Keratinocyte (primary cell): ENCODE results near the gene PLA2G4C. TPM values are rescaled to one million over a fixed set of nuclear protein-coding genes. Genes with fewer than 3 reads are reported as not detected.

Source experiments
- DNase-seq: peaks from one replicate; pipeline ENCODE4 v3.0.0-alpha.2; 2011; ENCODE audit warnings: low read depth, missing footprints, low spot score
- FAIRE-seq: peaks from 2 replicates; lab custom pipeline; 2011; peaks lifted over from hg19 to GRCh38; lab: Jason Lieb, UNC
- H2AFZ ChIP-seq: 2 replicates; pipeline ENCODE4 v1.6.0; 2012; ENCODE audit warnings: low read length, control low read depth, inconsistent platforms; ENCODE audit not compliant: control insufficient read depth
- H3K27ac ChIP-seq: 2 replicates; pipeline ENCODE4 v1.5.1; 2011; ENCODE audit warnings: low read length; ENCODE audit not compliant: control insufficient read depth, insufficient read depth
- H3K27me3 ChIP-seq: 3 replicates; pipeline ENCODE4 v1.6.0; 2011; ENCODE audit warnings: low read length; ENCODE audit not compliant: control insufficient read depth, insufficient read depth; ENCODE audit errors: extremely low read depth
- H3K36me3 ChIP-seq, 2 experiments: 2 replicates in 1 of 2; 3 replicates in 1 of 2; pipeline ENCODE4 v1.5.1; 2011; ENCODE audit warnings: low read length in 2 of 2, mild to moderate bottlenecking in 1 of 2; ENCODE audit not compliant: control insufficient read depth in 2 of 2, insufficient read depth in 2 of 2; ENCODE audit errors: extremely low read depth in 1 of 2
- H3K4me1 ChIP-seq: 3 replicates; pipeline ENCODE4 v1.5.1; 2011; ENCODE audit warnings: low read length; ENCODE audit not compliant: control insufficient read depth, insufficient read depth; ENCODE audit errors: extremely low read depth
- H3K4me2 ChIP-seq: 3 replicates; pipeline ENCODE4 v1.6.0; 2011; ENCODE audit warnings: low read depth, low read length; ENCODE audit not compliant: control insufficient read depth, insufficient read depth; ENCODE audit errors: extremely low read depth
- H3K4me3 ChIP-seq, 3 experiments: fragments of 200-600 bp in 1 of 3; sonication (generic) in 1 of 3; 2 replicates in 2 of 3; 3 replicates in 1 of 3; pipeline ENCODE4 v1.5.1; 2011 to 2016; ENCODE audit warnings: low read length in 3 of 3, mild to moderate bottlenecking in 3 of 3, control low read depth in 2 of 3, inconsistent platforms in 1 of 3, low read depth in 1 of 3, mixed read lengths in 1 of 3, mixed run types in 1 of 3, moderate library complexity in 1 of 3; ENCODE audit not compliant: control insufficient read depth in 2 of 3, insufficient read depth in 2 of 3; ENCODE audit errors: extremely low read depth in 1 of 3
- H3K79me2 ChIP-seq: 2 replicates; pipeline ENCODE4 v1.6.0; 2012; ENCODE audit warnings: low read length; ENCODE audit not compliant: control insufficient read depth, insufficient read depth
- H3K9ac ChIP-seq: 3 replicates; pipeline ENCODE4 v1.6.0; 2011; ENCODE audit warnings: low read length; ENCODE audit not compliant: control insufficient read depth, insufficient read depth; ENCODE audit errors: extremely low read depth
- H3K9me1 ChIP-seq: 3 replicates; pipeline ENCODE4 v1.6.0; 2011; ENCODE audit warnings: low read length; ENCODE audit not compliant: control insufficient read depth, insufficient read depth; ENCODE audit errors: extremely low read depth
- H3K9me3 ChIP-seq: 2 replicates; pipeline ENCODE4 v1.5.1; 2012; ENCODE audit warnings: low read depth, low read length; ENCODE audit not compliant: control insufficient read depth
- H4K20me1 ChIP-seq: 3 replicates; pipeline ENCODE4 v1.6.0; 2011; ENCODE audit warnings: low read length; ENCODE audit not compliant: control insufficient read depth, insufficient read depth; ENCODE audit errors: extremely low read depth
- EZH2 ChIP-seq: IDR thresholded peaks from one replicate; pipeline ENCODE4 v1.6.1; 2012; ENCODE audit warnings: inconsistent platforms, mild to moderate bottlenecking, low read length, moderate library complexity
- dilution Hi-C: fragments of 300-500 bp; cut with MboI; formaldehyde crosslinking; loops from one replicate; pipeline ENCODE4 v1.7.0; 2020; ENCODE audit warnings: low sequenced_read_pairs; ENCODE audit not compliant: extremely low pct_ligation_motif_present
- polyA plus RNA-seq, 5 experiments: library from polyadenylated mRNA; depleted of rRNA in 3 of 5; stranded (reverse) in 3 of 5; stranded (forward) in 1 of 5; unstranded in 1 of 5; fragments of >200 nt; gene quantifications; 1 replicate in 1 of 5; 2 replicates in 3 of 5; 3 replicates in 1 of 5; pipeline versions ENCODE4 v1.2.1 to v1.2.3, GENCODE V29; 2011 to 2012; ENCODE audit warnings: missing spikeins in 2 of 5, low read depth in 1 of 5, low replicate concordance in 1 of 5
- TF ChIP-seq, protein P1 (sequence below), 3 experiments: IDR thresholded peaks in 1 of 3; conservative IDR thresholded peaks in 1 of 3; optimal IDR thresholded peaks in 1 of 3; 2 replicates in 2 of 3; 3 replicates in 1 of 3; pipeline versions ENCODE3 to v1.5.1; 2011; ENCODE audit warnings: low read length in 3 of 3, mild to moderate bottlenecking in 3 of 3, moderate library complexity in 2 of 3, control low read depth in 1 of 3, inconsistent platforms in 1 of 3; ENCODE audit not compliant: insufficient read depth in 2 of 3; ENCODE audit errors: extremely low read depth in 1 of 3

PLA2G4C gene
- polyA plus RNA-seq, 1 donor (not counting 4 experiments of a cell fraction or from before 2014, with no cell fraction given) = 0.35 TPM

- dilution Hi-C loops = no loop called here
- no peaks in the 10 kb centered on the region for H3K27me3 ChIP-seq
- DNase-seq (no peak), FAIRE-seq (no peak)
- no peaks in the 10 kb centered on the region for H3K36me3 ChIP-seq
- H3K4me3 ChIP-seq = no peak overlapping the region
- H3K4me2 ChIP-seq = no peak overlapping the region
- H3K9ac ChIP-seq = no peak overlapping the region
- TF ChIP-seq, protein P1, sequence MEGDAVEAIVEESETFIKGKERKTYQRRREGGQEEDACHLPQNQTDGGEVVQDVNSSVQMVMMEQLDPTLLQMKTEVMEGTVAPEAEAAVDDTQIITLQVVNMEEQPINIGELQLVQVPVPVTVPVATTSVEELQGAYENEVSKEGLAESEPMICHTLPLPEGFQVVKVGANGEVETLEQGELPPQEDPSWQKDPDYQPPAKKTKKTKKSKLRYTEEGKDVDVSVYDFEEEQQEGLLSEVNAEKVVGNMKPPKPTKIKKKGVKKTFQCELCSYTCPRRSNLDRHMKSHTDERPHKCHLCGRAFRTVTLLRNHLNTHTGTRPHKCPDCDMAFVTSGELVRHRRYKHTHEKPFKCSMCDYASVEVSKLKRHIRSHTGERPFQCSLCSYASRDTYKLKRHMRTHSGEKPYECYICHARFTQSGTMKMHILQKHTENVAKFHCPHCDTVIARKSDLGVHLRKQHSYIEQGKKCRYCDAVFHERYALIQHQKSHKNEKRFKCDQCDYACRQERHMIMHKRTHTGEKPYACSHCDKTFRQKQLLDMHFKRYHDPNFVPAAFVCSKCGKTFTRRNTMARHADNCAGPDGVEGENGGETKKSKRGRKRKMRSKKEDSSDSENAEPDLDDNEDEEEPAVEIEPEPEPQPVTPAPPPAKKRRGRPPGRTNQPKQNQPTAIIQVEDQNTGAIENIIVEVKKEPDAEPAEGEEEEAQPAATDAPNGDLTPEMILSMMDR (optimal IDR thresholded peaks at IDR 0.05 in 1 of 3, IDR thresholded peaks at IDR 0.05 in 1 of 3, conservative IDR thresholded peaks at IDR 0.05 in 1 of 3; ENCODE audit: extremely low read depth in 1 of 3, insufficient read depth in 2 of 3, low read length in 3 of 3) = no peak
- no peak for TF ChIP-seq EZH2
- H3K27ac ChIP-seq = no peak overlapping the region
- H3K4me1 ChIP-seq = no peaks in the 10 kb centered on the region
- no peaks in the 10 kb centered on the region for H3K9me1 ChIP-seq
- H3K79me2 ChIP-seq = no peaks in the 10 kb centered on the region
- H4K20me1 ChIP-seq = no peaks in the 10 kb centered on the region
- no peak overlapping the region for H2AFZ ChIP-seq
- H3K9me3 ChIP-seq = no peaks in the 10 kb centered on the region
These were observed 50.2 kb downstream of the PLA2G4C start for GRCh38 chr19:48060381-48060780.

DNA sequence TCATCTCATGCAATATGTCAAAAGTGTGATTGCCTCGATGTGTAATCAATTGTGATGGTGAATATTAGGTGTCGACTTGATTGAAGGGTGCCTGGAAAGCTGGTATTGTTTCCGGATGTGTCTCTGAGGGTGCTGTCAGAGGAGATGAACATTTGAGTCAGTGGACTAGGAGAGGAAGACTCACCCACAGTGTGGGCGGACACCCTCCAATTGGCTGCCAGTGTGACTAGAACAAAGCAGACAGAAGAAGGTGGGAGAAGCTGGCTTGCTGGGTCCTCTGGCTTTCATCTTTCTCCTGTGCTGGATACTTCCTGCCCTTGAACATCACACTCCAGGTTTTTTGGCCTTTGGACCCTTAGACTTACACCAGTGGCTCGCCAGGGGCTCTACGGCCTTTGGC is 51.3 kb downstream of the PLA2G4C start:
- H3K9me3 ChIP-seq = peaks cover 3% of the 10 kb centered on the region
- FAIRE-seq (no peak), DNase-seq (no peak)
- no peak overlapping the region for H3K4me3 ChIP-seq
- H2AFZ ChIP-seq = no peak overlapping the region
- TF ChIP-seq EZH2 = no peak
- TF ChIP-seq, protein P1 (optimal IDR thresholded peaks at IDR 0.05 in 1 of 3, IDR thresholded peaks at IDR 0.05 in 1 of 3, conservative IDR thresholded peaks at IDR 0.05 in 1 of 3; ENCODE audit: extremely low read depth in 1 of 3, insufficient read depth in 2 of 3, low read length in 3 of 3) = no peak
- H3K27me3 ChIP-seq = no peaks in the 10 kb centered on the region
- no peak overlapping the region for H3K9ac ChIP-seq
- no peaks in the 10 kb centered on the region for H3K36me3 ChIP-seq
- H4K20me1 ChIP-seq = no peaks in the 10 kb centered on the region
- dilution Hi-C loops = no loop called here
- H3K4me2 ChIP-seq = no peak overlapping the region
- no peak overlapping the region for H3K27ac ChIP-seq
- H3K4me1 ChIP-seq = no peaks in the 10 kb centered on the region
- H3K9me1 ChIP-seq = no peaks in the 10 kb centered on the region
- H3K79me2 ChIP-seq = no peaks in the 10 kb centered on the region
